GM12878 (cell line): Measurements from ENCODE around the gene PCED1A. TPM values are rescaled to one million over a fixed set of nuclear protein-coding genes. Genes with fewer than 3 reads are reported as not detected.

Experiments used
- CBX5 ChIP-seq: sonication (generic); IDR thresholded peaks from 2 replicates; pipeline ENCODE4 v1.6.1; 2016; ENCODE audit warnings: low read depth, moderate library complexity, mild to moderate bottlenecking, inconsistent platforms
- JUND ChIP-seq: IDR thresholded peaks from 2 replicates; pipeline ENCODE4 v1.6.1; 2012; ENCODE audit warnings: low read depth, mild to moderate bottlenecking, low read length, improper control_type of control experiment, moderate library complexity
- NR2F1 ChIP-seq: fragments of 450-650 bp; conservative IDR thresholded peaks from 2 replicates; pipeline ENCODE4 v1.6.1; 2017; ENCODE audit warnings: mild to moderate bottlenecking
- POU2F2 ChIP-seq: IDR thresholded peaks from 3 replicates; pipeline ENCODE4 v1.6.1; 2011; ENCODE audit warnings: low read depth, mild to moderate bottlenecking, low read length, borderline replicate concordance
- RCOR1 ChIP-seq: conservative IDR thresholded peaks from 2 replicates; pipeline ENCODE4 v1.6.1; 2012; ENCODE audit warnings: low read depth, low read length, improper control_type of control experiment
- RUNX3 ChIP-seq: IDR thresholded peaks from 2 replicates; pipeline ENCODE4 v1.6.1; 2012; ENCODE audit warnings: low read length, inconsistent platforms
- SP1 ChIP-seq: IDR thresholded peaks from one replicate; pipeline ENCODE4 v1.6.1; 2011; ENCODE audit warnings: low read depth, low read length
- TCF12 ChIP-seq: IDR thresholded peaks from 2 replicates; pipeline ENCODE4 v1.6.1; 2011; ENCODE audit warnings: low read depth, mild to moderate bottlenecking, low read length
- USF2 ChIP-seq: IDR thresholded peaks from 2 replicates; pipeline ENCODE4 v1.6.1; 2011; ENCODE audit warnings: low read depth, low read length, improper control_type of control experiment, borderline replicate concordance
- ZNF274 ChIP-seq: IDR thresholded peaks from one replicate; pipeline ENCODE4 v1.8.0; 2011; ENCODE audit not compliant: insufficient read length, insufficient read depth
- polyA plus RNA-seq, 11 experiments: library from polyadenylated mRNA; depleted of rRNA in 4 of 11; unstranded in 6 of 11; stranded (reverse) in 5 of 11; fragments of >200 nt; fragmentation: Nextera tagmentation in 4 of 11; fragmentation: Illumina TruSeq in 1 of 11; extraction: Ambion mirVana in 4 of 11; extraction: Trizol in 1 of 11; gene quantifications; 1 replicate in 1 of 11; 2 replicates in 10 of 11; pipeline versions ENCODE4 v1.2.1 to v1.2.3, GENCODE V29; 2011 to 2016; ENCODE audit warnings: inconsistent platforms in 2 of 11, missing spikeins in 2 of 11, low read depth in 1 of 11
- total RNA-seq, 4 experiments: library from RNA; depleted of rRNA in 3 of 4; stranded (reverse); fragments of >200 nt in 3 of 4; fragmentation: Illumina TruSeq in 1 of 4; extraction: Trizol in 1 of 4; gene quantifications; 2 replicates each; pipeline versions ENCODE4 v1.2.1 to v1.2.3, GENCODE V29; 2013 to 2021
- TF ChIP-seq, protein P1 (sequence below): fragments of 450-650 bp; IDR thresholded peaks from 2 replicates; pipeline ENCODE4 v1.6.1; 2017; ENCODE audit warnings: antibody characterized with exemption, mild to moderate bottlenecking, moderate library complexity

PCED1A gene
- total and polyA plus RNA-seq, 10 of the 15 experiments (the other 5 are each of a cell fraction or from before 2014, with no cell fraction given): 4.5 to 30.9 (median 12.0) TPM

DNA sequence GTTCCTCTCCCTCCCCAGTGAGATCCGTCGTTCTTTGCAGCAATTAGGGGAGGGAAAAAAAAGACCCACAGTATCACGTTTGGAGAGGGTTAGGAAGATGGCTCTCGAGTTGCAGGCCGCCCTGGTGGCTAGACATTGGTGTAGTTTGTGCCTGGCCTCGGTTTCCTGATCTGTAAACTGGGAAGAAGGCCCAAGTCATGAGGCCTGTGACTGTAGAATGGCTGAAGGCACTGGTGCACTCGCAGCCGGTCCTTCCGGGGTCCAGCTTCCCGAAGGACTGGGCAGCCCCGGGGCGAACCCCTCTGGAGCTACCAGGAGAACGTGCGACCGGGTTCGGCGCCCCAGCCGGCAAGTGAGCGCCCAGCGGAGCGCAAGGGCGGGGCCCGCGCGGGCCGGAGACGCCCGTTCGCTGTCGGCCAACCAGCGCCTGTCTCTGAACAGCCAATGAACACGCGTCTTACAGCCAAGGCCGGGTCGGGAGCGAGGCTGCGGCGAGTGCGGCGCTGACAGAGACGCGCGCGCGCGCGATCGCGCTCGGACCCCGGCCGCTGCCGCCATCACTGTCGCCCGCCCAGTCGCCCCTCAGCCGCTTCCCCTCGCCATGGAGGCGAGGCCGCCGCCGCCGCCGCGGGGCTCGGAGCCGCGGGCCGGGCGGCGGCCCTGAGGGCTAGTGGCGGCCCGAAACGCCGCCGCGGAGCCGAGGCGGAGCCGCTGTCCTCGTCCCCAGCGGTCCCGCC, 32.7 kb upstream of the PCED1A start, which contains the start of gene PTPRA (continued):
- no peak for TF ChIP-seq CBX5
- peak; percentile 7; the same call in 1 of the 2 replicates for TF ChIP-seq RCOR1
- TF ChIP-seq, protein P1, sequence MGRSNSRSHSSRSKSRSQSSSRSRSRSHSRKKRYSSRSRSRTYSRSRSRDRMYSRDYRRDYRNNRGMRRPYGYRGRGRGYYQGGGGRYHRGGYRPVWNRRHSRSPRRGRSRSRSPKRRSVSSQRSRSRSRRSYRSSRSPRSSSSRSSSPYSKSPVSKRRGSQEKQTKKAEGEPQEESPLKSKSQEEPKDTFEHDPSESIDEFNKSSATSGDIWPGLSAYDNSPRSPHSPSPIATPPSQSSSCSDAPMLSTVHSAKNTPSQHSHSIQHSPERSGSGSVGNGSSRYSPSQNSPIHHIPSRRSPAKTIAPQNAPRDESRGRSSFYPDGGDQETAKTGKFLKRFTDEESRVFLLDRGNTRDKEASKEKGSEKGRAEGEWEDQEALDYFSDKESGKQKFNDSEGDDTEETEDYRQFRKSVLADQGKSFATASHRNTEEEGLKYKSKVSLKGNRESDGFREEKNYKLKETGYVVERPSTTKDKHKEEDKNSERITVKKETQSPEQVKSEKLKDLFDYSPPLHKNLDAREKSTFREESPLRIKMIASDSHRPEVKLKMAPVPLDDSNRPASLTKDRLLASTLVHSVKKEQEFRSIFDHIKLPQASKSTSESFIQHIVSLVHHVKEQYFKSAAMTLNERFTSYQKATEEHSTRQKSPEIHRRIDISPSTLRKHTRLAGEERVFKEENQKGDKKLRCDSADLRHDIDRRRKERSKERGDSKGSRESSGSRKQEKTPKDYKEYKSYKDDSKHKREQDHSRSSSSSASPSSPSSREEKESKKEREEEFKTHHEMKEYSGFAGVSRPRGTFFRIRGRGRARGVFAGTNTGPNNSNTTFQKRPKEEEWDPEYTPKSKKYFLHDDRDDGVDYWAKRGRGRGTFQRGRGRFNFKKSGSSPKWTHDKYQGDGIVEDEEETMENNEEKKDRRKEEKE: 0 out of 2 replicates have a peak, but pooled peaks have one; percentile 10
- TF ChIP-seq TCF12: peak; percentile 34; the same call in 1 of the 2 replicates
- peak; percentile 73 for TF ChIP-seq SP1
- TF ChIP-seq NR2F1: peak; percentile 60; the same call in 1 of the 2 replicates
- no peak for TF ChIP-seq USF2
- no peak for TF ChIP-seq JUND
- no peak for TF ChIP-seq ZNF274
- TF ChIP-seq RUNX3: peak; percentile 64
- TF ChIP-seq POU2F2: peak; percentile 31; the same call in 1 of the 3 replicates
